OCI-LY7 (cell line): ENCODE results near the gene RHO. TPM values are rescaled to one million over a fixed set of nuclear protein-coding genes. Genes with fewer than 3 reads are reported as not detected.
"Not testable (repeated sequence)": the region's sequence is repeated elsewhere in the genome, so short reads cannot be mapped to it uniquely, and the experiment has no call there.

ENCODE experiments used
- BruUV-seq: library from RNA; stranded (reverse); fragments of 400-500 nt; replicated peaks from 2 replicates; lab custom pipeline; 2021; lab: Mats Ljungman, UMichigan
- CTCF ChIA-PET: fragments of 300-600 bp; sonication (Branson Sonifier 250); formaldehyde crosslinking; loops from one replicate; lab custom pipeline; 2022; ENCODE audit warnings: antibody characterized with exemption; ENCODE audit not compliant: unreplicated experiment; lab: Charles Lee
- POLR2A ChIA-PET: fragments of 300-600 bp; sonication (Branson Sonifier 250); formaldehyde crosslinking; loops from one replicate; lab custom pipeline; 2022; ENCODE audit warnings: antibody characterized with exemption; lab: Charles Lee
- DNase-seq: peaks from one replicate; pipeline ENCODE4 v3.0.0-alpha.2; 2015; ENCODE audit warnings: low spot score
- H2AFZ ChIP-seq: fragments of 200-600 bp; sonication (generic), shearing (Covaris generic); 2 replicates; pipeline ENCODE4 v1.6.1; 2014; ENCODE audit warnings: mild to moderate bottlenecking, antibody characterized with exemption, low read length, moderate library complexity
- H3K27ac ChIP-seq: fragments of 200-600 bp; sonication (generic); 2 replicates; pipeline ENCODE4 v1.5.1; 2014; ENCODE audit warnings: mixed run types, low read depth, mild to moderate bottlenecking, moderate library complexity, low read length, inconsistent platforms; ENCODE audit not compliant: poor library complexity, severe bottlenecking
- H3K36me3 ChIP-seq: fragments of 200-600 bp; sonication (generic); 2 replicates; pipeline ENCODE4 v1.6.1; 2014; ENCODE audit warnings: mild to moderate bottlenecking, antibody characterized with exemption, low read length, moderate library complexity, mixed read lengths; ENCODE audit not compliant: insufficient read depth
- H3K4me1 ChIP-seq: fragments of 200-600 bp; sonication (generic); 2 replicates; pipeline ENCODE4 v1.5.1; 2014; ENCODE audit warnings: mild to moderate bottlenecking, low read length; ENCODE audit not compliant: insufficient read depth, poor library complexity, severe bottlenecking
- H3K4me2 ChIP-seq: fragments of 200-600 bp; sonication (generic); 2 replicates; pipeline ENCODE4 v1.6.1; 2014; ENCODE audit warnings: mild to moderate bottlenecking, low read length
- H3K4me3 ChIP-seq: fragments of 200-600 bp; sonication (generic); 2 replicates; pipeline ENCODE4 v1.5.1; 2014; ENCODE audit warnings: mild to moderate bottlenecking, low read depth, low read length; ENCODE audit not compliant: poor library complexity, severe bottlenecking
- H3K79me2 ChIP-seq: fragments of 200-600 bp; sonication (generic); 2 replicates; pipeline ENCODE4 v1.6.1; 2016; ENCODE audit warnings: low read depth, mild to moderate bottlenecking, low read length, moderate library complexity, mixed read lengths; ENCODE audit not compliant: insufficient read depth
- H3K9me2 ChIP-seq: fragments of 200-600 bp; sonication (generic); 2 replicates; pipeline ENCODE4 v1.6.1; 2016; ENCODE audit warnings: mild to moderate bottlenecking, low read length, mixed read lengths; ENCODE audit not compliant: insufficient read depth
- H3K9me3 ChIP-seq: fragments of 200-600 bp; sonication (generic); 2 replicates; pipeline ENCODE4 v1.6.1; 2014; ENCODE audit warnings: mild to moderate bottlenecking, mixed run types, low read length, mixed read lengths
- H4K20me1 ChIP-seq: fragments of 200-600 bp; sonication (generic); 2 replicates; pipeline ENCODE4 v1.6.1; 2014; ENCODE audit warnings: mild to moderate bottlenecking, antibody characterized with exemption, low read length, moderate library complexity, mixed read lengths; ENCODE audit not compliant: insufficient read depth
- CTCF ChIP-seq: fragments of 200-600 bp; sonication (generic); conservative IDR thresholded peaks from 2 replicates; pipeline ENCODE4 v1.5.1; 2014; ENCODE audit warnings: mild to moderate bottlenecking, antibody characterized with exemption, low read length, moderate library complexity, mixed read lengths
- EZH2phosphoT487 ChIP-seq: fragments of 200-600 bp; sonication (generic); IDR thresholded peaks from 2 replicates; pipeline ENCODE4 v1.6.1; 2018; ENCODE audit warnings: low read depth, borderline replicate concordance, mild to moderate bottlenecking, mixed run types, antibody characterized with exemption, low read length, moderate library complexity, mixed read lengths
- intact Hi-C: fragments of 100-400 bp; cut with micrococcal nuclease; formaldehyde crosslinking; loops from one replicate; pipeline ENCODE4 v1.10.0; 2022; ENCODE audit not compliant: unreplicated experiment
- total RNA-seq, 2 experiments: library from RNA; depleted of rRNA in 1 of 2; stranded (reverse); fragments of >200 nt in 1 of 2; shearing (Covaris generic) in 1 of 2; gene quantifications; 2 replicates each; pipeline ENCODE4 v1.2.3, GENCODE V29; 2014 to 2022

The RHO gene
- total RNA-seq, 2 experiments from 2014 or later, result not detected

GRCh38 chr3:129498603-129499488 lies 29.6 kb upstream of the RHO start:
- H3K4me3 ChIP-seq, H3K36me3 ChIP-seq, H3K9me3 ChIP-seq, H3K4me1 ChIP-seq, H3K27ac ChIP-seq, H4K20me1 ChIP-seq, POLR2A ChIA-PET, H3K4me2 ChIP-seq, H3K79me2 ChIP-seq, DNase-seq, intact Hi-C loops, H3K9me2 ChIP-seq, BruUV-seq, H2AFZ ChIP-seq, CTCF ChIA-PET: not testable (repeated sequence)

- CTCF ChIA-PET, result interaction anchor here (0.6 kb wide), 1 partner anchor 125 kb away, joined by 4 read pairs; no protein-coding TSS in a partner anchor
- H3K4me3 ChIP-seq, POLR2A ChIA-PET, H3K9me2 ChIP-seq, H2AFZ ChIP-seq, intact Hi-C loops, H3K79me2 ChIP-seq, H3K4me1 ChIP-seq, H3K27ac ChIP-seq, BruUV-seq, H3K9me3 ChIP-seq, DNase-seq, H3K4me2 ChIP-seq, H3K36me3 ChIP-seq, H4K20me1 ChIP-seq: not testable (repeated sequence)
These were observed 28.7 kb upstream of the RHO start for GRCh38 chr3:129499604-129500333.

- Histone ChIP-seq H3K4me2 (no peak overlapping the region), H3K79me2 (no peaks in the 10 kb centered on the region), H3K9me3 (no peaks in the 10 kb centered on the region), H3K9me2 (no peaks in the 10 kb centered on the region), H3K36me3 (peaks cover 7% of the 10 kb centered on the region; the same call in 1 of the 2 replicates), H3K4me1 (no peaks in the 10 kb centered on the region), H3K4me3 (no peak overlapping the region), H3K27ac (no peak overlapping the region), H2AFZ (no peak overlapping the region), H4K20me1 (no peaks in the 10 kb centered on the region)
- ChIA-PET POLR2A (no interaction called here), CTCF (interaction anchor here (0.6 kb wide), 1 partner anchor 124 kb away, joined by 4 read pairs; no protein-coding TSS in a partner anchor)
- TF ChIP-seq CTCF (no peak), EZH2phosphoT487 (no peak)
- intact Hi-C loops, result no loop called here
- BruUV-seq, result no TSS peak
- DNase-seq, result no peak
These were observed 28.1 kb upstream of the RHO start for GRCh38 chr3:129500334-129500658.
